ENCODE data around the gene SPRN.
"Not testable (repeated sequence)": the region's sequence is repeated elsewhere in the genome, so short reads cannot be mapped to it uniquely, and the experiment has no call there.

The SPRN gene

GRCh38 chr10:133424601-133425000 lies at the start of gene SPRN:
Gene SPRN, minus strand, starts transcription at chr10:133424625. Its CDS starts 944 bp downstream, at chr10:133423681.
- not testable (repeated sequence) for DNase-seq (ENCODE audit: low read depth in 2 of 2)

- DNase-seq (ENCODE audit: low read depth in 2 of 2): no peak
Observed at GRCh38 chr10:133474027-133474426, 49.6 kb upstream of the SPRN start.

- no peak for DNase-seq (ENCODE audit: low read depth in 2 of 2)
Observed at GRCh38 chr10:133473270-133473669, 48.8 kb upstream of the SPRN start.

- no peak for DNase-seq (ENCODE audit: low read depth in 2 of 2)
Observed at GRCh38 chr10:133471300-133472109, 47.1 kb upstream of the SPRN start.

GRCh38 chr10:133469205-133469604 lies 44.8 kb upstream of the SPRN start:
- DNase-seq (ENCODE audit: low read depth in 2 of 2): not testable (repeated sequence)

- DNase-seq (ENCODE audit: low read depth in 2 of 2): no peak
Observed at GRCh38 chr10:133467286-133467911, 43.0 kb upstream of the SPRN start.

GRCh38 chr10:133466683-133467275 lies 42.4 kb upstream of the SPRN start:
- no peak for DNase-seq (ENCODE audit: low read depth in 2 of 2)

GRCh38 chr10:133465950-133466474 lies 41.6 kb upstream of the SPRN start:
- DNase-seq (ENCODE audit: low read depth in 2 of 2): no peak

GRCh38 chr10:133465191-133465949 lies 40.9 kb upstream of the SPRN start:
- DNase-seq (ENCODE audit: low read depth in 2 of 2): no peak

GRCh38 chr10:133464582-133465031 lies 40.2 kb upstream of the SPRN start:
- no peak for DNase-seq (ENCODE audit: low read depth in 2 of 2)

- DNase-seq (ENCODE audit: low read depth in 2 of 2): no peak
Observed at GRCh38 chr10:133462512-133463305, 38.3 kb upstream of the SPRN start.

- DNase-seq (ENCODE audit: low read depth in 2 of 2): no peak
Observed at GRCh38 chr10:133461841-133462240, 37.4 kb upstream of the SPRN start.

- no peak for DNase-seq (ENCODE audit: low read depth in 2 of 2)
Observed at GRCh38 chr10:133461027-133461426, 36.6 kb upstream of the SPRN start.

GRCh38 chr10:133460208-133460769 lies 35.9 kb upstream of the SPRN start:
- no peak for DNase-seq (ENCODE audit: low read depth in 2 of 2)

- DNase-seq (ENCODE audit: low read depth in 2 of 2): no peak
Observed at GRCh38 chr10:133459454-133460207, 35.2 kb upstream of the SPRN start.

- DNase-seq (ENCODE audit: low read depth in 2 of 2): no peak
Observed at GRCh38 chr10:133458710-133459453, 34.5 kb upstream of the SPRN start.

- DNase-seq (ENCODE audit: low read depth in 2 of 2): no peak
Observed at GRCh38 chr10:133458021-133458709, 33.7 kb upstream of the SPRN start.

GRCh38 chr10:133457100-133457841 lies 32.8 kb upstream of the SPRN start:
- no peak for DNase-seq (ENCODE audit: low read depth in 2 of 2)
